KMS-11 (cell line): ENCODE data around the gene TRAK2.
"Not testable (repeated sequence)": the region's sequence is repeated elsewhere in the genome, so short reads cannot be mapped to it uniquely, and the experiment has no call there.

Experiments
- H2AFZ ChIP-seq: fragments of 200-600 bp; sonication (generic); 2 replicates; pipeline ENCODE4 v1.6.1; 2016; ENCODE audit warnings: antibody characterized with exemption, mixed run types, low read depth
- H3K27ac ChIP-seq: fragments of 200-600 bp; sonication (generic); 2 replicates; pipeline ENCODE4 v1.6.1; 2016; ENCODE audit warnings: mild to moderate bottlenecking, mixed run types
- H3K27me3 ChIP-seq: fragments of 200-600 bp; sonication (generic); 2 replicates; pipeline ENCODE4 v1.6.1; 2017; ENCODE audit warnings: mild to moderate bottlenecking, low read depth, mixed run types, moderate library complexity; ENCODE audit not compliant: insufficient read depth
- H3K36me3 ChIP-seq: fragments of 200-600 bp; sonication (generic); 2 replicates; pipeline ENCODE4 v1.6.1; 2017; ENCODE audit warnings: mild to moderate bottlenecking, mixed run types; ENCODE audit not compliant: insufficient read depth
- H3K4me1 ChIP-seq: fragments of 200-600 bp; sonication (generic); 2 replicates; pipeline ENCODE4 v1.6.1; 2016; ENCODE audit warnings: mild to moderate bottlenecking, low read depth, mixed run types; ENCODE audit not compliant: poor library complexity, severe bottlenecking
- H3K4me2 ChIP-seq: fragments of 200-600 bp; sonication (generic); 2 replicates; pipeline ENCODE4 v1.7.0; 2016; ENCODE audit warnings: mild to moderate bottlenecking, mixed run types
- H3K4me3 ChIP-seq: fragments of 200-600 bp; sonication (generic); IDR thresholded peaks from 2 replicates; pipeline ENCODE4 v1.6.1; 2017; ENCODE audit warnings: low read depth, low read length, mixed read lengths; ENCODE audit not compliant: insufficient read depth
- H3K79me2 ChIP-seq: fragments of 200-600 bp; sonication (generic); 2 replicates; pipeline ENCODE4 v1.6.1; 2016; ENCODE audit warnings: low read depth, mixed run types; ENCODE audit not compliant: insufficient read depth
- H3K9ac ChIP-seq: fragments of 200-600 bp; sonication (generic); 2 replicates; pipeline ENCODE4 v1.6.1; 2016; ENCODE audit warnings: mild to moderate bottlenecking, mixed run types
- H4K20me1 ChIP-seq: fragments of 200-600 bp; sonication (generic); 2 replicates; pipeline ENCODE4 v1.6.1; 2016; ENCODE audit warnings: mild to moderate bottlenecking, mixed run types; ENCODE audit not compliant: insufficient read depth
- CTCF ChIP-seq: fragments of 200-600 bp; sonication (generic); conservative IDR thresholded peaks from 2 replicates; pipeline ENCODE4 v1.6.1; 2017; ENCODE audit warnings: low read depth, mild to moderate bottlenecking, antibody characterized with exemption, low read length, moderate library complexity, mixed read lengths

The TRAK2 gene

GRCh38 chr2:201440182-201440581 lies 11.1 kb downstream of the TRAK2 start:
- H3K4me2 ChIP-seq: no peak overlapping the region
- no peak overlapping the region for H3K9ac ChIP-seq
- no peak overlapping the region for H3K27ac ChIP-seq
- H3K4me3 ChIP-seq: no peak overlapping the region
- no peaks in the 10 kb centered on the region for H4K20me1 ChIP-seq
- H3K27me3 ChIP-seq: no peaks in the 10 kb centered on the region
- H3K36me3 ChIP-seq: no peaks in the 10 kb centered on the region
- no peaks in the 10 kb centered on the region; the same call in 1 of the 2 replicates for H3K79me2 ChIP-seq
- TF ChIP-seq CTCF: no peak
- peaks cover 8% of the 10 kb centered on the region for H3K4me1 ChIP-seq
- H2AFZ ChIP-seq: no peak overlapping the region

GRCh38 chr2:201439336-201439922 lies 11.8 kb downstream of the TRAK2 start:
- not testable (repeated sequence) for H3K4me1 ChIP-seq, H3K27me3 ChIP-seq, H3K4me2 ChIP-seq, H2AFZ ChIP-seq, H3K9ac ChIP-seq, H3K4me3 ChIP-seq, H3K36me3 ChIP-seq, H3K27ac ChIP-seq, H3K79me2 ChIP-seq, H4K20me1 ChIP-seq

- no peaks in the 10 kb centered on the region; the same call in 1 of the 2 replicates for H3K79me2 ChIP-seq
- TF ChIP-seq CTCF: no peak
- no peak overlapping the region for H3K4me3 ChIP-seq
Observed at GRCh38 chr2:201436141-201436540, 15.1 kb downstream of the TRAK2 start.

GRCh38 chr2:201433394-201433995 lies 17.8 kb downstream of the TRAK2 start:
- Histone ChIP-seq H4K20me1 (no peaks in the 10 kb centered on the region), H3K36me3 (no peaks in the 10 kb centered on the region), H3K27me3 (no peaks in the 10 kb centered on the region), H3K4me2 (no peak overlapping the region), H3K4me1 (no peaks in the 10 kb centered on the region), H3K9ac (no peak overlapping the region), H2AFZ (no peak overlapping the region), H3K79me2 (no peaks in the 10 kb centered on the region; the same call in 1 of the 2 replicates), H3K27ac (no peak overlapping the region), H3K4me3 (no peak overlapping the region)
- TF ChIP-seq CTCF: no peak

More at GRCh38 chr2:201436141-201436540, 15.1 kb downstream of the TRAK2 start:
- no peaks in the 10 kb centered on the region for H3K36me3 ChIP-seq
- no peak overlapping the region for H3K4me2 ChIP-seq
- no peak overlapping the region for H3K9ac ChIP-seq
- H2AFZ ChIP-seq: no peak overlapping the region
- H3K4me1 ChIP-seq: peaks cover 2% of the 10 kb centered on the region
- H4K20me1 ChIP-seq: no peaks in the 10 kb centered on the region
- H3K27ac ChIP-seq: no peak overlapping the region
- H3K27me3 ChIP-seq: no peaks in the 10 kb centered on the region
